AG20443 (cell line): ENCODE results near the gene POP7.
"Not testable (repeated sequence)": the region's sequence is repeated elsewhere in the genome, so short reads cannot be mapped to it uniquely, and the experiment has no call there.

ENCODE experiments used
- DNase-seq: peaks from one replicate; pipeline ENCODE4 v3.0.0; 2012; ENCODE audit warnings: low spot score, mixed read lengths

Gene POP7

DNA sequence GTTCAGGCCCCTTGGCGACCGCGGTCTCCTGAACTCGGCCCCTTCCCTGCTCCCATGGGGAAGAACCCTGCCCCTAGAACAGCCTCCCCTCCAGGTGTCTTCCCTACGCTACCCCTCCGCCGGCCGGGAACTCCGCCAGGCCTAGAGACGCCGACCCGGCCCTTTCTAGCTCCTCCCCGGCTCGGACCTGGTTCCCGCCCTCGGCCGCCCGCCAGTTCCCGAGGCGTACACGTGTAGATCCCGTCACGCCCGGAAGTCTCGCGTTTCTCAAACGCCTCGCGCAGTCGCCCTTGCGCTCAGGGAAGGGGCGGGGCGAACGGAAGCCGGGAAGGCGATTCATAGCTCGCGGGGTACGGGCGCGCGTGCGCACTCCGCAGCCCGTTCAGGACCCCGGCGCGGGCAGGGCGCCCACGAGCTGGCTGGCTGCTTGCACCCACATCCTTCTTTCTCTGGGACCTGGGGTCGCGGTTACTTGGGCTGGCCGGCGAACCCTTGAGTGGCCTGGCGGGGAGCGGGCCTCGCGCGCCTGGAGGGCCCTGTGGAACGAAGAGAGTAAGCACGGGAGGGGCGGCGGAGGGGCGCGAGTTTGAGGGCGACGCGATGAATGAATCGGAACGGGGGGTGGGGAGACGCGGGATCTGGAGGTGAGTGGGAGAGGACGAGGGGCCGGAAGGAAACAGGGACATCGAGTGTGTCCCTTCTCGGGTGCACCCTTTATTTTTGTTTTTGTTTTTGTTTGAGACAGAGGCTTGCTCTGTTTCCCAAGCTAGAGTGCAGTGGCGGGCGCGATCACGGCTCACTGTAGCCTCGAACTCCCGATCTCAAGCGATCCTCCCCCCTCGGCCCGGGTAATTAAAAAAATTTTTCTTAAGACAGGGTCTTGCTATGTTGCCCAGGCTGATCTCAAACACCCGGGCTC, at the start of gene POP7:
Gene POP7 (plus strand): TSS at position 369 of the 919 bp plus-strand sequence. CDS start 710 bp downstream, outside the sequence.
- peak; percentile 99 for DNase-seq

DNA sequence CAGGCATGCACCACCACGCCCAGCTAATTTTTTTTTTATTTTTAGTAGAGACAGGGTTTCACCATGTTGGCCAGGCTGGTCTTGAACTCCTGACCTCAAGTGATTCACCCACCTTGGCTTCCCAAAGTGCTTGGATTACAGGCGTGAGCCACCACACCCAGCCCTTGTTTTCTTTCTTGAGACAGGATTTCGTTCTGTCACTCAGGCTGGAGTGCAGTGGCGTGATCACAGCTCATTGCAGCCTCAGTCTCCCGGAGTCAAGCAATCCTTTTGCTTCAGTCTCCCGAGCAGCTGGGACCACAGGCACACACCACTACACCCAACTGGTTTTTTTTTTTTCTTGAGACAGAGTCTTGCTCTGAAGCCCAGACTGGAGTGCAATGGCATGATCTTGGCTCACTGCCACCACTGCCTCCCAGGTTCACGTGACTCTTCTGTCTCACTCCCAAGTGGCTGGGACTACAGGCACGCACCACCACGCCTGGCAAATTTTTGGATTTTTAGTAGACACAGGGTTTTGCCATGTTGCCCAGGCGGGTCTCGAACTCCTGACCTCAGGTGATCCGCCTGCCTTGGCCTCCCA, 43.6 kb upstream of the POP7 start:
- not testable (repeated sequence) for DNase-seq

GRCh38 chr7:100665168-100665726, 40.7 kb upstream of the POP7 start:
- DNase-seq: no peak

DNA sequence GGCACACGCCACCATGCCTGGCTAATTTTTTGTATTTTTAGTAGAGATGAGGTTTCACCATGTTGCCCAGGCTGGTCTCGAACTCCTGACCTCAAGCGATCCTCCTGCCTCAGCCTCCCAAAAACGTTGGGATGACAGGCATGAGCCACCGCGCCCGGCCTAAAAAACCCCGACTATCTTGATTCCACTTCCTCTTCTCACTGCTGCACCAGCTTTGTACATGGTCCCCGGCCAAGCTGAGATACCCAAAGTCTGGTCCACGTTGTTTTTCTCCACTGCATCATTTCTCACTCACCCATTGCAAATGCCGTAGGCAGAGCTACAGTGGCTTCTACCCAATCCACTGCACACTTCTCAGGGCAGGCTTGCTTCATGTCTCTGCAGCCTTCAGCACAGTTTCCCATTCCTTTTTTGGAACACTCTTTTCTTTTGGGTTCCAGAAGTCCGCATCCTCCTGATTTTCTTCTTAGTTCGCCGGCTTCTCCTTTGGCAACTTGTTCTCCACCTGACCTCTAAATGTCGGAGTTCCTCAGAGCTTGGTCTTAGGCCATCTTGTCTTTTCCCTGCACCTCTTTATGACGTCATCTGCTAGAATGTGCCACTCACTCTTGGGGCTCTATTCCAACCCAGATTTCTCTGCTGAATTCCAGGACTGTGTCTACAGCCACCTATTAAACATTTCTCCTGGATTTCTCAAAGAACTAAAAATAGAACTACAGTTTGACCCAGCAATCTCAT, 38.4 kb upstream of the POP7 start:
- no peak for DNase-seq

GRCh38 chr7:100668069-100668449, 37.9 kb upstream of the POP7 start:
- DNase-seq: no peak

- not testable (repeated sequence) for DNase-seq
Observed at GRCh38 chr7:100669106-100669505, 36.8 kb upstream of the POP7 start.

- no peak for DNase-seq
Observed at GRCh38 chr7:100670074-100670473, 35.8 kb upstream of the POP7 start.

DNA sequence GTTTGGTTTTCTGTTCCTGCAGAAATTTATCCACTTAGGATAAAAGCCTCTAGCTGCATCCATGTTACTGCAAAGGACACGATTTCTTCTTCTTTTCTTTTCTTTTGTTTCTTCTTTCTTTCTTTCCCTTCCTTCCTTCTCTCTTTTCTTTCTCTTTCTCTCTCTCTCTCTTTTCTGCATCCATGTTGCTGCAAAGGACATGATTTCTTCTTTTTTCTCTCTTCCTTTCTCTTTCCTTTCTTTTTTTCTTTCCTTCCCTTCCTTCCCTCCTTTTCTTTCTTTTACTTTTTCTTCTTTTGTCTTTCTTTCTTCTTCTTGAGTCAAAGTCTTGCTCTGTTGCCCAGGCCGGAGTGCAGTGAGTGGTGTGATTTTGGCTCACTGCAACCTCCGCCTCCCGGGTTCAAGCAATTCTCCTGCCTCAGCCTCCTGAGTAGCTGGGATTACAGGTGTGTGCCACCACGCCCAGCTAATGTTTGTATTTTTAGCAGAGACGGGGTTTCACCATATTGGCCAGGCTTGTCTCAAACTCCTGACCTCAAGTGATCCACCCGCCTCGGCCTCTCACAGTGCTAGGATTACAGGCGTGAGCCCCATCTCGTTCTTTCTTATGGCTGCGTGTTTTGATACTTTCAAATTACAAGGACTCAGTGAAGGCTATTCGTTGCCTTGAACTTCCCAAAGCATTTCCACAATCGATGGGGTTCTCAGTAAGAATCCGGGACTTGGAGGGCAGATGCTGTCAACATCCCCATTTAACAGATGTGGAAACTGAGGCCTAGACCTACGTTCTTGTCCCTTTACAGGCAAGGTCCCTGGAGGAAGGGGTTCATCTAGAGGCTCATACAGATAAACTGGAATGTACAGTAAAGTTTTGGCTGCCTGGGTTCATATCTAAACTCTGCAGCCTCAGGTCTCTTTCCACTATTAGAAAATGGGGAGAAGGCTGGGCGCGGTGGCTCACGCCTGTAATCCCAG, 34.3 kb upstream of the POP7 start:
- DNase-seq: no peak

DNA sequence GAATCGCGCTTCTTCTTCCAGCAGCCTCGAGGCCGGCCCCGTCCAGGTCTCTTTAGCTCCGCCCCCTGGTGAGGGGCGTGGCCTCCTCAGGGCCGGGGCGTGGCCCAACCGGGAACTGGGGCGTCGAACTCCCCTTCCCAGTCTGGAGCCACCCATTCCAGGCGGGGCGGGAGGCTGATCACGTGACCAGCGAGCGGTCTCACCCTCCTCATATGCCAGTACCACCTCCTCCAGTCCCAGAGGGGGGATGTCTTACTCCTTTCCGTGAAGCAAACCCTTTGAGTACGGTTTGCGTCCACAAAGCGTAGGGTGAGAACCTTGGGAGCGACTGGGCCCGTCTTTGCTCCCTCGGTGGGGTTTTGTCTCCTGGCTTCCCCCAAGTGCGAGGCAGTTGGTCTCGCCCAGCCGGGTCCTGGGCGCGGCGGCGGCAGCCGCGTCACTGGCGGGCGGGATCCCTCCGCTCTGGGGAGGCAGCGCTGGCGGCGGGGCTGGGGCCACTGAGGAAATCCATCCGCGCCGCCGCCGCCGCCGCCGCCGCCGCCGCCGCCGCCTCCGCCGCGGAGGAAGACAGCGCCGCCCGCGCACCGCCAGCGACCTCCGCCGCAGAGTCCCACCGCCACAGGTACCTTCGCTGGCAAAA, 32.5 kb upstream of the POP7 start, which contains the start of gene GNB2:
Gene GNB2 (plus strand): TSS at position 439 of the 640 bp plus-strand sequence. CDS start 2,526 bp downstream, outside the sequence.
- peak; percentile 99 for DNase-seq

GRCh38 chr7:100673942-100674410, 31.9 kb upstream of the POP7 start:
- no peak for DNase-seq

- peak; percentile 17 for DNase-seq
Observed at GRCh38 chr7:100674411-100675104, 31.4 kb upstream of the POP7 start.

DNA sequence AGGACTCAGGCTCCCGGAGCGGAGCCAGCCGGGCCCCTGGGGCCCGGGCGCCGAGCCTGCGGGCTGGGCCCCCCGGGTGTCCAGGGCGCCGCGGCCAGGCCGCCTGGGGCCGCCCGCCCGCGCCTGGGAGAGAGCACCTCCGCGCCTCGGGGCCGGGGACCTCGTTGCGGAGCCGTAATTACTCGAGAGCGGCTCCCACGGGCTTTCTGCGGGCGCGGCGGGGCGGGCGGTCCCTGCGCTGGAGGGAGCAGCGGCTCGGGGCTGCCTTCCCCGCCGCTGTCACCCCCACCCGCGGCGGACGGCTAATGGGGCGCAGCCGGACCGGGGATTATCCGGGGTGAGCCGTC, 30.8 kb upstream of the POP7 start:
- DNase-seq: no peak

GRCh38 chr7:100675581-100676350, 30.2 kb upstream of the POP7 start:
- DNase-seq: peak; percentile 48

DNA sequence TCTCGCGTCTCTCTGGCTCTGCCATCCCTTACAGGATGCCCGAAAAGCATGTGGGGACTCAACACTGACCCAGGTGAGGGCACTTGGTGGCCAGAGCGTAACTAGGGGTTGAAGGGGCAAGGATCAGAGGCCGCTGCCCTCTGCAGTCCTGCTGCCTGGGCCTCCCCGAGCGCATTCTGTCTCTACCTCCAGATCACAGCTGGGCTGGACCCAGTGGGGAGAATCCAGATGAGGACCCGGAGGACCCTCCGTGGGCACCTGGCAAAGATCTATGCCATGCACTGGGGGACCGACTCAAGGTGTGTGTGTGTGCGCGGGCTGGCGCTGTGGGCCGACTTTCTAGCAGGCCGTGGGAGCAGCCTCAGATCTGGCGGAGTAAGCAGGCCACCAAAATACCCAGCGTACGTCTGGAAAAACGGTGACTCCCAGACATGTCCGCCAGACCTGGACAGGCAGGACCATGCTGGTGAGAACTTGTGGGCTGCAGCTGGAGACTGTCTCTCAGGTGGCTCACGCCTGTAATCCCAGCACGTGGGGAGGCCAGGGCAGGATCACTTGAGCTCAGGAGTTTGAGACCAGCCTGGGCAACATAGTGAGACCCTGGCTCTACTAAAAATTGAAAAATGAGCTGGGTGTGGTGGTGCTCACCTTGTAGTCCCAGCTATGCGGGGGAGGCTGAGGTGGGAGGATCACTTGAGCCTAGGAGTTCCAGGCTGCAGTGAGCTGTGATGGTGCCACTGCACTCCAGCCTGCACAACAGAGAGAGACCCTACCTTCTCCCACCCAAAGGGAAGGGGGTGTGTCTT, 29.2 kb upstream of the POP7 start:
- DNase-seq: no peak

DNA sequence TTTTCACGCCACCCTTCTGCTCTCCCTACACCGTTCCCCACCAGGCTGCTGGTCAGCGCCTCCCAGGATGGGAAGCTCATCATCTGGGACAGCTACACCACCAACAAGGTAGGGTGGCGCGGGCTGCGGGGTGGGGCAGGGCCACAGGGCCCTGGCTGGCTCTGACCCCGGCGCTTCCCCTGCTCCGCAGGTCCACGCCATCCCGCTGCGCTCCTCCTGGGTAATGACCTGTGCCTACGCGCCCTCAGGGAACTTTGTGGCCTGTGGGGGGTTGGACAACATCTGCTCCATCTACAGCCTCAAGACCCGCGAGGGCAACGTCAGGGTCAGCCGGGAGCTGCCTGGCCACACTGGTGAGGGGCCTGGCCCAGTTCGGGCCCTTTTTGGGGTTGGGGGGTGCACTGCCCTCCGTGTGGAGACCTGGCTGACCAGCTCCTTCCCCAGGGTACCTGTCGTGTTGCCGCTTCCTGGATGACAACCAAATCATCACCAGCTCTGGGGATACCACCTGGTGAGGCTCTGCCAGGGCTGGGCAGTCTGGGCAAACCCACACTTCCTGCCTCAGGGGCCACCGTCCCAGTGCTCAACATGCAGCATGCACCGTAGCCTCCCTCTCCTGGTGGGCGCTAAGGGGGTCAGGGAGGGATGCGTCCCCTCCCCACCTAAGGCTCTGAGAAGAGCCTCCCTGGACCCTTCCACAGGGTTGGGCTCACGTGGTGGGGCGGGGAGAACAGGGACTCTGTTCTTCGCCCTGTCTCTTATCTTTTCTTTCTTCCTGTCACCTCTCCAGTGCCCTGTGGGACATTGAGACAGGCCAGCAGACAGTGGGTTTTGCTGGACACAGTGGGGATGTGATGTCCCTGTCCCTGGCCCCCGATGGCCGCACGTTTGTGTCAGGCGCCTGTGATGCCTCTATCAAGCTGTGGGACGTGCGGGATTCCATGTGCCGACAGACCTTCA, 28.3 kb upstream of the POP7 start:
- no peak for DNase-seq

GRCh38 chr7:100678291-100678984, 27.5 kb upstream of the POP7 start:
- DNase-seq: no peak
